ENCODE data around the gene RYR2. TPM values are rescaled to one million over a fixed set of nuclear protein-coding genes. Genes with fewer than 3 reads are reported as not detected.

Gene RYR2
- total RNA-seq, 4 donors from 2014 or later: 1.2 to 7.0 (median 2.5) TPM

DNA sequence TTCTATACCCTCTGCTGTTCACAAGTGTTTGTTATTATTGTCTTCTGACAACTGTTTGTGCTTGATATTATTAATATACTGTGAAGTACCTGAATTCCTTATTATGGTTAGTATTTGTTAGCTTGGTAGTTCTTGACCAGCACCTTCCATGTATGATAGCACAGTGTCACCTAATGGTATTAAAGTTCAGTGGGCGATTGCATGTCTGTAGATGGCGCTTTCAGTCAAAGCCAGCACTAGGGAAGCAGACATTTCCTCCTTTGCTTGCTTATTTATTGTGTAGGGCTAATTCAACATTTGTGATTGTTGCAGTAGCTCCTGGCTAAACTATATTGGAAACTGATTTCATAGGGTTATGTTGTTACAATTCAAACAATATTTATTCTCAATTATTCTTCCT is 630.8 kb downstream of the RYR2 start:
- DNase-seq: no peak
- intact Hi-C loops (cut with DNase I; ENCODE audit: low total_unique reads): no loop called here

DNA sequence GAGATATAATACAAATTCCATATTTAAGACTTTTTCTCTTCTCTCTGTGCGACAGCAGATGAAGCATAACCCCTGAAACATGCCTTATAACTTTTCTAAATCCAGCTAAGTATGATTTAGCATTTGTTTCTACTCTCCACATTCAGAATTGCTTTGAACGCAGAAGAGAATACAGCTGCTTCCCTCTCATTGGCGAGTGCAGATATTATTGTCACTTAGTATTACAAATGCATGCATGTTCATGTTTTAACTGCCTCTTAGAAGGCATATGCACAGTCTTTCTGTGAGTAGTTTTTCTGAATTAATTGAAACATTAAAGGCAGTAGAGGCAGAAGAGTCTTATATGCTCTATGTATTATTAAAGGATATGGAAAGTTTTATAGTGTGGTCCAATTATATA is 631.6 kb downstream of the RYR2 start:
- WGBS, 2 donors (ENCODE audit: low coverage in 1 of 2): 65 to 70% methylated on average over 3 of the region's 3 CpGs
- intact Hi-C loops (cut with DNase I; ENCODE audit: low total_unique reads) (no loop called here), in situ Hi-C loops (cut with MboI; ENCODE audit: low pct_ligation_motif_present in 1 of 4, low pct_unique_long_range_greater_than_20kb in 1 of 4, low sequenced_read_pairs in 3 of 4) (no loop called here)

More for the DNA sequence above, 630.8 kb downstream of the RYR2 start:
- Histone ChIP-seq H3K9me3 (no peaks in the 10 kb centered on the region), H3K27ac (no peak overlapping the region), H3K36me3 (no peaks in the 10 kb centered on the region), H3K4me1 (no peaks in the 10 kb centered on the region), H3K4me3 (no peak overlapping the region), H3K27me3 (no peaks in the 10 kb centered on the region)
- in situ Hi-C loops (cut with MboI; ENCODE audit: low pct_ligation_motif_present in 1 of 4, low pct_unique_long_range_greater_than_20kb in 1 of 4, low sequenced_read_pairs in 3 of 4): no loop called here
- WGBS, 2 donors (ENCODE audit: low coverage in 1 of 2): 27 to 43% methylated on average over 2 of the region's 2 CpGs
- no peak for TF ChIP-seq EP300 (IDR thresholded peaks at IDR 0.05; ENCODE audit: low read depth)

DNA sequence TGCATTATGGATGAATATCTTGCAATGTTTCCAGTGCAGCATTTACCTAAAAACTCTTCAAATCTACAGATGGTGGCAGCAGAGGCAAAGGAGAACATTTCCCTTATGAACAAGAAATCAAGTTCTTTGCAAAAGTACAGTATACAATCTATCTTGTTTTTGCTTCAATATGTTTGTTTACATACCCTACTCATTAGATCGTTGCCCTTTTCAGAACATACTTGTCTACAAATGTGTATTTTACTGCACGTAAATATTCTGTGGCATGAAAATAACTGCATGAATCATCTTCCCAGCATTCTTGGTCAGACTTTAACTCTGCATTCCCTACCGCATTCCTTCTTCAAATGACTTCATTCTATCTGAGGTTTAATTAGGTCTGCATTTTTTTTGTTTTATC is 636.0 kb downstream of the RYR2 start:
- no peaks in the 10 kb centered on the region for H3K27me3 ChIP-seq
- no peak overlapping the region for H3K4me3 ChIP-seq
- intact Hi-C loops (cut with DNase I; ENCODE audit: low total_unique reads) (no loop called here), in situ Hi-C loops (cut with MboI; ENCODE audit: low pct_ligation_motif_present in 1 of 4, low pct_unique_long_range_greater_than_20kb in 1 of 4, low sequenced_read_pairs in 3 of 4) (no loop called here)
- DNase-seq: no peak
- no peaks in the 10 kb centered on the region for H3K36me3 ChIP-seq
- no peaks in the 10 kb centered on the region for H3K4me1 ChIP-seq
- H3K27ac ChIP-seq: no peak overlapping the region
- no peaks in the 10 kb centered on the region for H3K9me3 ChIP-seq
- no peak for TF ChIP-seq EP300 (IDR thresholded peaks at IDR 0.05; ENCODE audit: low read depth)
- TF ChIP-seq, protein P1, sequence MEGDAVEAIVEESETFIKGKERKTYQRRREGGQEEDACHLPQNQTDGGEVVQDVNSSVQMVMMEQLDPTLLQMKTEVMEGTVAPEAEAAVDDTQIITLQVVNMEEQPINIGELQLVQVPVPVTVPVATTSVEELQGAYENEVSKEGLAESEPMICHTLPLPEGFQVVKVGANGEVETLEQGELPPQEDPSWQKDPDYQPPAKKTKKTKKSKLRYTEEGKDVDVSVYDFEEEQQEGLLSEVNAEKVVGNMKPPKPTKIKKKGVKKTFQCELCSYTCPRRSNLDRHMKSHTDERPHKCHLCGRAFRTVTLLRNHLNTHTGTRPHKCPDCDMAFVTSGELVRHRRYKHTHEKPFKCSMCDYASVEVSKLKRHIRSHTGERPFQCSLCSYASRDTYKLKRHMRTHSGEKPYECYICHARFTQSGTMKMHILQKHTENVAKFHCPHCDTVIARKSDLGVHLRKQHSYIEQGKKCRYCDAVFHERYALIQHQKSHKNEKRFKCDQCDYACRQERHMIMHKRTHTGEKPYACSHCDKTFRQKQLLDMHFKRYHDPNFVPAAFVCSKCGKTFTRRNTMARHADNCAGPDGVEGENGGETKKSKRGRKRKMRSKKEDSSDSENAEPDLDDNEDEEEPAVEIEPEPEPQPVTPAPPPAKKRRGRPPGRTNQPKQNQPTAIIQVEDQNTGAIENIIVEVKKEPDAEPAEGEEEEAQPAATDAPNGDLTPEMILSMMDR (IDR thresholded peaks at IDR 0.05): peak; percentile 7 to 28 (median 20)
- WGBS, 2 donors (ENCODE audit: low coverage in 1 of 2): 11 to 21% methylated on average over 3 of the region's 3 CpGs

More for the DNA sequence above, 631.6 kb downstream of the RYR2 start:
- Histone ChIP-seq H3K27me3 (no peaks in the 10 kb centered on the region), H3K9me3 (no peaks in the 10 kb centered on the region), H3K36me3 (no peaks in the 10 kb centered on the region), H3K4me1 (no peaks in the 10 kb centered on the region), H3K4me3 (no peak overlapping the region), H3K27ac (no peak overlapping the region)
- TF ChIP-seq, protein P1 (IDR thresholded peaks at IDR 0.05): no peak
- no peak for TF ChIP-seq POLR2A (IDR thresholded peaks at IDR 0.05)
- no peak for TF ChIP-seq POLR2AphosphoS5 (IDR thresholded peaks at IDR 0.05)
- no peak for TF ChIP-seq EP300 (IDR thresholded peaks at IDR 0.05; ENCODE audit: low read depth)
- no peak for DNase-seq

DNA sequence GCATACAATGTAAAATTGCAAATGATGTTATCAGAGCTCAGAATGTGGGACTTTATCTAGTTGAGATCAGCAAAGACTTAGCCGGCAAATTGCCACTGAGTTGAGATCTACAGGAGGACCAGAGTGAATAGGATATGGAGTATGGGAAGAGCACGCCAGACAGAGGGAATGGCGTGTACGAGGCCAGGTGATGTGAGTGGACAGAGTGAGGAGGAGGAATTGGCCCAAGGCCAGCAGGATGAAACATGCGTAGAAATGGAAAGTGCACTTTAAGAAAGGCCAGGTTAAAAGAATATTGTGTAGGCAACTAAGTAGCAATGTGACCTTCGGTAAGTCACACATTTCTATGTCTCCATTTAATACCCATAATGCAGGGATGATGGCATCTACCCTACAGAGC is 637.7 kb downstream of the RYR2 start:
- no peaks in the 10 kb centered on the region for H3K4me1 ChIP-seq
- H3K9me3 ChIP-seq: no peaks in the 10 kb centered on the region
- 81 to 84% methylated on average over 6 of the region's 6 CpGs for WGBS, 2 donors (ENCODE audit: low coverage in 1 of 2)
- intact Hi-C loops (cut with DNase I; ENCODE audit: low total_unique reads) (no loop called here), in situ Hi-C loops (cut with MboI; ENCODE audit: low pct_ligation_motif_present in 1 of 4, low pct_unique_long_range_greater_than_20kb in 1 of 4, low sequenced_read_pairs in 3 of 4) (no loop called here)
- no peaks in the 10 kb centered on the region for H3K36me3 ChIP-seq
- no peaks in the 10 kb centered on the region for H3K27me3 ChIP-seq
- no peak for DNase-seq
- H3K4me3 ChIP-seq: no peak overlapping the region
- no peak overlapping the region for H3K27ac ChIP-seq
- TF ChIP-seq EP300 (IDR thresholded peaks at IDR 0.05; ENCODE audit: low read depth) (no peak), POLR2AphosphoS5 (IDR thresholded peaks at IDR 0.05) (no peak), POLR2A (IDR thresholded peaks at IDR 0.05) (no peak)
- TF ChIP-seq, protein P1 (IDR thresholded peaks at IDR 0.05): no peak

DNA sequence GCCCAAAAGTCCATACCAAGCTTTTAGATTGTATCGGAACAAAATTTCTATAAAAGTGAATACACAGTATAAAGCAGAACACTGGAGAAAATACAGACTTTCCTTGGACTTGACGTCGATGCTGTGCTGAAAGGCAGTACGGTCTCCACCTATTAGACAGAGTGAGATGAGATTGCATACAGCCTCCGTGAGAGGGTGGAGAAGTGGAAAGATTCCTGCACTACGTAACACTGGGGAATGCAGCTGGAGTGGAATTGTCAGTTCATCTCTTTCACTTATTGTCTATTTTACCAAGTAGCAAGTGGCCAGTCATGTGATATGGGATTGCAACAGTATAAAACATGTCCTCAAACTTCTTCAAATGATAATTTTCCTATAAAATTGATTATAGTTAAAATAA is 639.2 kb downstream of the RYR2 start:
- Histone ChIP-seq H3K9me3 (no peaks in the 10 kb centered on the region), H3K4me3 (no peak overlapping the region), H3K27me3 (no peaks in the 10 kb centered on the region), H3K36me3 (no peaks in the 10 kb centered on the region), H3K27ac (no peak overlapping the region), H3K4me1 (peaks cover 0 to 4% (median 1%) of the 10 kb centered on the region in 4 donors)
- 83 to 88% methylated on average over 6 of the region's 6 CpGs for WGBS, 2 donors (ENCODE audit: low coverage in 1 of 2)
- intact Hi-C loops (cut with DNase I; ENCODE audit: low total_unique reads) (no loop called here), in situ Hi-C loops (cut with MboI; ENCODE audit: low pct_ligation_motif_present in 1 of 4, low pct_unique_long_range_greater_than_20kb in 1 of 4, low sequenced_read_pairs in 3 of 4) (no loop called here)
- DNase-seq: no peak
- TF ChIP-seq EP300 (IDR thresholded peaks at IDR 0.05; ENCODE audit: low read depth): no peak
